Neural cell (in vitro differentiated cells): Measurements from ENCODE around the gene DHRS1.

Experiments used
- EP300 ChIP-seq: fragments of 450-650 bp; conservative IDR thresholded peaks from 2 replicates; pipeline ENCODE4 v1.6.1; 2014; ENCODE audit warnings: antibody characterized with exemption, mild to moderate bottlenecking, moderate library complexity; ENCODE audit not compliant: poor library complexity, severe bottlenecking
- EZH2 ChIP-seq: fragments of 200-600, 300-800 bp; shearing (Covaris generic), sonication (generic); IDR thresholded peaks from 2 replicates; pipeline ENCODE4 v1.6.1; 2014; ENCODE audit warnings: antibody characterized with exemption, low read length, borderline replicate concordance, mild to moderate bottlenecking; ENCODE audit not compliant: insufficient read depth, poor library complexity, severe bottlenecking
- MXI1 ChIP-seq: fragments of 450-650 bp; conservative IDR thresholded peaks from 2 replicates; pipeline ENCODE4 v1.6.1; 2014; ENCODE audit warnings: antibody characterized with exemption, mild to moderate bottlenecking; ENCODE audit not compliant: poor library complexity, severe bottlenecking
- POLR2AphosphoS5 ChIP-seq: IDR thresholded peaks from 2 replicates; pipeline ENCODE4 v1.6.1; 2012
- RAD21 ChIP-seq: fragments of 450-650 bp; conservative IDR thresholded peaks from 2 replicates; pipeline ENCODE4 v1.6.1; 2014; ENCODE audit warnings: antibody characterized with exemption, mild to moderate bottlenecking, moderate library complexity
- REST ChIP-seq: IDR thresholded peaks from 2 replicates; pipeline ENCODE4 v1.6.1; 2012; ENCODE audit warnings: borderline replicate concordance
- SMC3 ChIP-seq: fragments of 450-650 bp; conservative IDR thresholded peaks from 2 replicates; pipeline ENCODE4 v1.6.1; 2014; ENCODE audit warnings: antibody characterized with exemption, mild to moderate bottlenecking, moderate library complexity; ENCODE audit not compliant: poor library complexity
- TAF1 ChIP-seq: IDR thresholded peaks from 2 replicates; pipeline ENCODE4 v1.6.1; 2012; ENCODE audit warnings: low read depth
- TF ChIP-seq, protein P1 (sequence below): fragments of 450-650 bp; IDR thresholded peaks from 2 replicates; pipeline ENCODE4 v1.5.1; 2014; ENCODE audit warnings: antibody characterized with exemption, mild to moderate bottlenecking, moderate library complexity; ENCODE audit not compliant: poor library complexity, severe bottlenecking

GRCh38 chr14:24256960-24257359 lies 42.6 kb downstream of the DHRS1 start:
- TF ChIP-seq EP300 (no peak), RAD21 (no peak), REST (no peak), EZH2 (no peak), MXI1 (no peak), POLR2AphosphoS5 (no peak), SMC3 (no peak), TAF1 (no peak)
- TF ChIP-seq, protein P1, sequence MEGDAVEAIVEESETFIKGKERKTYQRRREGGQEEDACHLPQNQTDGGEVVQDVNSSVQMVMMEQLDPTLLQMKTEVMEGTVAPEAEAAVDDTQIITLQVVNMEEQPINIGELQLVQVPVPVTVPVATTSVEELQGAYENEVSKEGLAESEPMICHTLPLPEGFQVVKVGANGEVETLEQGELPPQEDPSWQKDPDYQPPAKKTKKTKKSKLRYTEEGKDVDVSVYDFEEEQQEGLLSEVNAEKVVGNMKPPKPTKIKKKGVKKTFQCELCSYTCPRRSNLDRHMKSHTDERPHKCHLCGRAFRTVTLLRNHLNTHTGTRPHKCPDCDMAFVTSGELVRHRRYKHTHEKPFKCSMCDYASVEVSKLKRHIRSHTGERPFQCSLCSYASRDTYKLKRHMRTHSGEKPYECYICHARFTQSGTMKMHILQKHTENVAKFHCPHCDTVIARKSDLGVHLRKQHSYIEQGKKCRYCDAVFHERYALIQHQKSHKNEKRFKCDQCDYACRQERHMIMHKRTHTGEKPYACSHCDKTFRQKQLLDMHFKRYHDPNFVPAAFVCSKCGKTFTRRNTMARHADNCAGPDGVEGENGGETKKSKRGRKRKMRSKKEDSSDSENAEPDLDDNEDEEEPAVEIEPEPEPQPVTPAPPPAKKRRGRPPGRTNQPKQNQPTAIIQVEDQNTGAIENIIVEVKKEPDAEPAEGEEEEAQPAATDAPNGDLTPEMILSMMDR: no peak
